ENCODE results near the gene KAZN.

Gene KAZN

GRCh38 chr1:15055736-15056415 is 457.4 kb downstream of the KAZN start:
- TF ChIP-seq, protein P1, sequence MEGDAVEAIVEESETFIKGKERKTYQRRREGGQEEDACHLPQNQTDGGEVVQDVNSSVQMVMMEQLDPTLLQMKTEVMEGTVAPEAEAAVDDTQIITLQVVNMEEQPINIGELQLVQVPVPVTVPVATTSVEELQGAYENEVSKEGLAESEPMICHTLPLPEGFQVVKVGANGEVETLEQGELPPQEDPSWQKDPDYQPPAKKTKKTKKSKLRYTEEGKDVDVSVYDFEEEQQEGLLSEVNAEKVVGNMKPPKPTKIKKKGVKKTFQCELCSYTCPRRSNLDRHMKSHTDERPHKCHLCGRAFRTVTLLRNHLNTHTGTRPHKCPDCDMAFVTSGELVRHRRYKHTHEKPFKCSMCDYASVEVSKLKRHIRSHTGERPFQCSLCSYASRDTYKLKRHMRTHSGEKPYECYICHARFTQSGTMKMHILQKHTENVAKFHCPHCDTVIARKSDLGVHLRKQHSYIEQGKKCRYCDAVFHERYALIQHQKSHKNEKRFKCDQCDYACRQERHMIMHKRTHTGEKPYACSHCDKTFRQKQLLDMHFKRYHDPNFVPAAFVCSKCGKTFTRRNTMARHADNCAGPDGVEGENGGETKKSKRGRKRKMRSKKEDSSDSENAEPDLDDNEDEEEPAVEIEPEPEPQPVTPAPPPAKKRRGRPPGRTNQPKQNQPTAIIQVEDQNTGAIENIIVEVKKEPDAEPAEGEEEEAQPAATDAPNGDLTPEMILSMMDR (conservative IDR thresholded peaks at IDR 0.05; ENCODE audit: control insufficient read depth, insufficient read depth, low read depth, low read length) = no peak
- DNase-seq (ENCODE audit: low read depth) = no peak

DNA sequence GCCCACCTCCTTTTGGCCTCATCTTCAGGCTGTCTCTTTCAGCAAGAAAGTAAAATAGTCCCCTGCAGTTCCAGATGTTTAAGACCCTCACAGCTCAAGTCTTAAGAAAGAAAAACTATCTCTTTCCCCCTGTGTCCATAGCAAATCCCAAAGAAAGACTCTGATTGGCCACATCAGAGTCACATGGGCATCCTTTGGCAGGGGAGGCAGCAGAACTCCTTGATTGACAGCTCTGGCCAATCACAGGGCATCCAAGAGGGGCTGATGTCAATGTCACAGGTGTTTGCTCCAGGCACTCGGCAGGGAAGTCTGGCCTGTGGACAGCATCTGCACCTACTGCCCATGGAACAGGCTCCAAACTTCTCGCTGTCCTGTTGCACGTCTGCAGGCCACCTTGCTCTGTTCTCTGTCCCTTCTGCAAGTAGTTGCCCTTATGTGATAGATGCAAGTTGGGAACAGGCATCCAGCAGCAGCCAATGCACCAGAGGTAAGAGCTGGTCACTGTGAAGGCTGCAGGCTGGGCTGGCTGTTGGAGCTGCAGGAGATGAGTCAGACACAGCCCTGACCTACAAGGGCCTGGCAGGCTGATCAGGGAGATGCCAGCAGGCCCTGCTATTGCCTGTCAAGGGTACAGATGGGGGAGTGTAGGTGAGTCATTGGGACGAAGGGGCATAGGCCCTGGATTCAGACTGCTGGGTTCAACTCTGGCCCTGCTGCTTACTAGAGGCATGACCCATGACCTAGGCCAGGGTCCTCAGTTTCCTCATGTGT is 458.2 kb downstream of the KAZN start:
- TF ChIP-seq, protein P1 (conservative IDR thresholded peaks at IDR 0.05; ENCODE audit: control insufficient read depth, insufficient read depth, low read depth, low read length) = no peak
- peak; percentile 55 for DNase-seq (ENCODE audit: low read depth)
- no peak overlapping the region for H3K4me3 ChIP-seq (ENCODE audit: control insufficient read depth, low read depth, low read length)

More at GRCh38 chr1:15055736-15056415, 457.4 kb downstream of the KAZN start:
- H3K4me3 ChIP-seq (ENCODE audit: control insufficient read depth, low read depth, low read length) = no peak overlapping the region

DNA sequence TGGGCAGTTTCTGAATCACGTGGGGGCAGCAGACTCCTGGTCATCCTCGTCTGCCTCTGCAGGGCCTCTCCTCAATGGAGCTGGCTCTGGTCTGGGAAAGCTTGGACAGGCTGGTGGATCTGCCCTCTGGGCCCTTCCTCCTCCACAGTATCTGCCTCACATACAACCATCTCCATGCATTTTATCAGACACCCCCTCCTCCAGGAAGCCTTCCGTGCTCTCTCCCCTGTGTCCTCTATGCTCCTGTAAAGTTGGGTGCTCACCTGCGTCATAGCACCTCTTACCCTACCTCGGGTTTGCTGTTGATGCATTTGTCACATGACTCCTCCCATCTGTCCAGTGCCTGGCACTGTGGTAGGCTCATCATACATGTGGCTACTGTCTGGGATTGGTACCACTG is 459.3 kb downstream of the KAZN start:
- DNase-seq (ENCODE audit: low read depth) = no peak
- TF ChIP-seq, protein P1 (conservative IDR thresholded peaks at IDR 0.05; ENCODE audit: control insufficient read depth, insufficient read depth, low read depth, low read length) = no peak
- H3K4me3 ChIP-seq (ENCODE audit: control insufficient read depth, low read depth, low read length) = no peak overlapping the region

GRCh38 chr1:15058261-15058660 is 459.8 kb downstream of the KAZN start:
- TF ChIP-seq, protein P1 (conservative IDR thresholded peaks at IDR 0.05; ENCODE audit: control insufficient read depth, insufficient read depth, low read depth, low read length) = no peak
- H3K4me3 ChIP-seq (ENCODE audit: control insufficient read depth, low read depth, low read length) = no peak overlapping the region
- no peak for DNase-seq (ENCODE audit: low read depth)

GRCh38 chr1:15060104-15060503 is 461.6 kb downstream of the KAZN start:
- TF ChIP-seq, protein P1 (conservative IDR thresholded peaks at IDR 0.05; ENCODE audit: control insufficient read depth, insufficient read depth, low read depth, low read length) = no peak
- H3K4me3 ChIP-seq (ENCODE audit: control insufficient read depth, low read depth, low read length) = no peak overlapping the region
- DNase-seq (ENCODE audit: low read depth) = no peak

- DNase-seq (ENCODE audit: low read depth) = no peak
- H3K4me3 ChIP-seq (ENCODE audit: control insufficient read depth, low read depth, low read length) = no peak overlapping the region
- TF ChIP-seq, protein P1 (conservative IDR thresholded peaks at IDR 0.05; ENCODE audit: control insufficient read depth, insufficient read depth, low read depth, low read length) = peak; percentile 52
Measured at GRCh38 chr1:15062479-15063099, 464.1 kb downstream of the KAZN start.

All from fibroblast of mammary gland (primary cell).